Suprapubic skin (tissue), 3 donors: Measurements from ENCODE around the gene CSPG4.

Experiments used
- EP300 ChIP-seq: sonication (generic); formaldehyde crosslinking; IDR thresholded peaks from one replicate; pipeline ENCODE4 v1.6.1; 2017; ENCODE audit warnings: antibody characterized with exemption
- TF ChIP-seq, protein P1 (sequence below), 2 donors: fragments of 200-600 bp in 1 of 2; fragments of 450-650 bp in 1 of 2; sonication (generic) in 1 of 2; IDR thresholded peaks; one replicate each; pipeline ENCODE4 v1.5.1; 2016 to 2019; ENCODE audit warnings: antibody characterized with exemption in 2 of 2, mild to moderate bottlenecking in 1 of 2, moderate library complexity in 1 of 2

DNA sequence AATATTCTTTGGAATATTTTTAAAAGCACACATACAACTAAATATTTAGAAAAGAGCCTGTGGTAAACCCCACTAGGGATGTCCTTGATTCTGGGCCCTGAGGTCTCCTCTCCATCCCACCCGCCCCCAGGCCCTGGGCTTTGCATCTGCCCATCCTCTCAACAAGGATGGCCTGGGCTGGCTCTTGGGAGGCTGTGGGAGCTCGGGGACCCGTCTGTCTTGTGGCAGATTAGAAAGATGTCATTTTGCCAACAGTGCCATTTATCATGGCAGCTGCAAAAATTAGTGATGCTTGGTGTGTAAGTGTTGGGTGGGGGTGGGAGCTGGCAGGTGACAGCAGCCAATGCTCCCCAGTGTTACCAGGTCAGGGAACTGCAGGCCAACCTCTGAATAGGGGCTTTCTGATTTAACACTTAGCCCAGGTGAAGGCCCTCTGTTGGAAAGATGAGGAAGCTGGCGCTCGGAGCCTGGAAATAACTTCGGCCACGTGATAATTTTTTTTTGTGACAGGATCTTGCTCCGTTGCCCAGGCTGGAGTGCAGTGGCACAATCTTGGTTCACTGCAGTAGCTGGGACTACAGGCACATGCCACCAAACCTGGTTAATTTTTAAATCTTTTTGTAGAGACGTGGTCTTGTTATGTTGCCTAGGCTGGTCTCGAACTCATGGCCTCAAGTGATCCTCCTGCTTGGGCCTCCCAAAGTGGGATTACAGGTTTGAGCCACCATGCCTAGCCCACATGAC is 16.9 kb upstream of the CSPG4 start:
- TF ChIP-seq, protein P1, sequence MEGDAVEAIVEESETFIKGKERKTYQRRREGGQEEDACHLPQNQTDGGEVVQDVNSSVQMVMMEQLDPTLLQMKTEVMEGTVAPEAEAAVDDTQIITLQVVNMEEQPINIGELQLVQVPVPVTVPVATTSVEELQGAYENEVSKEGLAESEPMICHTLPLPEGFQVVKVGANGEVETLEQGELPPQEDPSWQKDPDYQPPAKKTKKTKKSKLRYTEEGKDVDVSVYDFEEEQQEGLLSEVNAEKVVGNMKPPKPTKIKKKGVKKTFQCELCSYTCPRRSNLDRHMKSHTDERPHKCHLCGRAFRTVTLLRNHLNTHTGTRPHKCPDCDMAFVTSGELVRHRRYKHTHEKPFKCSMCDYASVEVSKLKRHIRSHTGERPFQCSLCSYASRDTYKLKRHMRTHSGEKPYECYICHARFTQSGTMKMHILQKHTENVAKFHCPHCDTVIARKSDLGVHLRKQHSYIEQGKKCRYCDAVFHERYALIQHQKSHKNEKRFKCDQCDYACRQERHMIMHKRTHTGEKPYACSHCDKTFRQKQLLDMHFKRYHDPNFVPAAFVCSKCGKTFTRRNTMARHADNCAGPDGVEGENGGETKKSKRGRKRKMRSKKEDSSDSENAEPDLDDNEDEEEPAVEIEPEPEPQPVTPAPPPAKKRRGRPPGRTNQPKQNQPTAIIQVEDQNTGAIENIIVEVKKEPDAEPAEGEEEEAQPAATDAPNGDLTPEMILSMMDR (IDR thresholded peaks at IDR 0.05), result no peak
- no peak for TF ChIP-seq EP300
